Right lobe of liver (tissue), 4 donors: ENCODE data around the gene PELI2.

Experiments used
- POLR2A ChIP-seq: fragments of 450-650 bp; IDR thresholded peaks from one replicate; pipeline ENCODE4 v1.6.1; 2017; ENCODE audit warnings: antibody characterized with exemption, mild to moderate bottlenecking
- TF ChIP-seq, protein P1 (sequence below), 4 donors: fragments of 200-600 bp in 3 of 4; fragments of 450-650 bp in 1 of 4; IDR thresholded peaks; one replicate each; pipeline versions ENCODE4 v1.5.1 to v1.8.0; 2016 to 2022; ENCODE audit warnings: antibody characterized with exemption in 4 of 4, mild to moderate bottlenecking in 2 of 4
- donor health status: DM: no; HTN: no; CAD: no.
- donor health status: DM: no; HTN: no; CAD: no.
- donor health status: DM: no; HTN: yes; CAD: no.

GRCh38 chr14:56170877-56171422 is 52.7 kb downstream of the PELI2 start:
- TF ChIP-seq, protein P1, sequence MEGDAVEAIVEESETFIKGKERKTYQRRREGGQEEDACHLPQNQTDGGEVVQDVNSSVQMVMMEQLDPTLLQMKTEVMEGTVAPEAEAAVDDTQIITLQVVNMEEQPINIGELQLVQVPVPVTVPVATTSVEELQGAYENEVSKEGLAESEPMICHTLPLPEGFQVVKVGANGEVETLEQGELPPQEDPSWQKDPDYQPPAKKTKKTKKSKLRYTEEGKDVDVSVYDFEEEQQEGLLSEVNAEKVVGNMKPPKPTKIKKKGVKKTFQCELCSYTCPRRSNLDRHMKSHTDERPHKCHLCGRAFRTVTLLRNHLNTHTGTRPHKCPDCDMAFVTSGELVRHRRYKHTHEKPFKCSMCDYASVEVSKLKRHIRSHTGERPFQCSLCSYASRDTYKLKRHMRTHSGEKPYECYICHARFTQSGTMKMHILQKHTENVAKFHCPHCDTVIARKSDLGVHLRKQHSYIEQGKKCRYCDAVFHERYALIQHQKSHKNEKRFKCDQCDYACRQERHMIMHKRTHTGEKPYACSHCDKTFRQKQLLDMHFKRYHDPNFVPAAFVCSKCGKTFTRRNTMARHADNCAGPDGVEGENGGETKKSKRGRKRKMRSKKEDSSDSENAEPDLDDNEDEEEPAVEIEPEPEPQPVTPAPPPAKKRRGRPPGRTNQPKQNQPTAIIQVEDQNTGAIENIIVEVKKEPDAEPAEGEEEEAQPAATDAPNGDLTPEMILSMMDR (IDR thresholded peaks at IDR 0.05), result no peak
- no peak for TF ChIP-seq POLR2A
